ENCODE results near the gene KCNF1. TPM values are rescaled to one million over a fixed set of nuclear protein-coding genes. Genes with fewer than 3 reads are reported as not detected.

The KCNF1 gene
- total RNA-seq, 2 experiments from 2014 or later = not detected

DNA sequence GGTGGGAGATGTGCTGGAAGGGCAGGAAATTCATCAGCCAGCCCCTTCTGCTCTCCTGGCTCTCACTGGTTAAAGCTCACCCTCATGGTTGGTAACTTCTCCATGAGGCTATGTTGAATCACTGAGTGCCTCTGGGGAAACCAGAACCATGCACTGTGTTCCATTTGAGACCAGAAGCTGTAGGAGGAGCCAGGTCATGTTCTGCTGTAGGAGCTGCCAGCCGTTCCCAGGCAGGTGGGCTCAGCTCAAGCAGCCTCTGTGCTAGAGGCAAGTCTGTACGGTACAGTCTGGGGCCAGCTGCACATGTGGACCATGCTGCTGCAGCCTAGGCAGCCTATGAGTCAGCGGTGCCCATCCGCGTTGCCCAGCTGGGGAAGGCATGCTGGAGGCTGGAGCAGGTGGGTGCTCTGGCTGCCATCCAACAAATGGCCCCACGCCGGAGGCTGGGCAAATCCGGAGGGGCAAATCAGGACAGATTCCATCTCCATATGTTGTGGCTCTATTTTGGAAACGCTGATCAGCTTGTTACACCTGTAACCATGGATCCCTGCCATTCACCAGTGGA lies 22.0 kb upstream of the KCNF1 start:
- H3K27me3 Mint-ChIP-seq = peaks cover 5% of the 10 kb centered on the region
- ATAC-seq = no peak
- no peak for DNase-seq
- H3K27ac Mint-ChIP-seq = no peak overlapping the region
- TF ChIP-seq CTCF (IDR thresholded peaks at IDR 0.05) = no peak
- intact Hi-C loops (cut with micrococcal nuclease) = no loop called here
- ChIA-PET POLR2A (interaction anchor here (0.9 kb wide), 1 partner anchor 29 kb away, joined by 3 read pairs; no protein-coding TSS in a partner anchor), CTCF (interaction anchor here (0.9 to 1.6 kb wide), 2 partner anchors 10 to 54 kb away, joined by 3 to 4 read pairs; no protein-coding TSS in a partner anchor)
- H3K36me3 Mint-ChIP-seq (ENCODE audit: low read depth) = no peaks in the 10 kb centered on the region
- H3K4me1 Mint-ChIP-seq (ENCODE audit: low read depth) = no peaks in the 10 kb centered on the region
- no peaks in the 10 kb centered on the region for H3K9me3 Mint-ChIP-seq
- no peak overlapping the region for H3K4me3 Mint-ChIP-seq

DNA sequence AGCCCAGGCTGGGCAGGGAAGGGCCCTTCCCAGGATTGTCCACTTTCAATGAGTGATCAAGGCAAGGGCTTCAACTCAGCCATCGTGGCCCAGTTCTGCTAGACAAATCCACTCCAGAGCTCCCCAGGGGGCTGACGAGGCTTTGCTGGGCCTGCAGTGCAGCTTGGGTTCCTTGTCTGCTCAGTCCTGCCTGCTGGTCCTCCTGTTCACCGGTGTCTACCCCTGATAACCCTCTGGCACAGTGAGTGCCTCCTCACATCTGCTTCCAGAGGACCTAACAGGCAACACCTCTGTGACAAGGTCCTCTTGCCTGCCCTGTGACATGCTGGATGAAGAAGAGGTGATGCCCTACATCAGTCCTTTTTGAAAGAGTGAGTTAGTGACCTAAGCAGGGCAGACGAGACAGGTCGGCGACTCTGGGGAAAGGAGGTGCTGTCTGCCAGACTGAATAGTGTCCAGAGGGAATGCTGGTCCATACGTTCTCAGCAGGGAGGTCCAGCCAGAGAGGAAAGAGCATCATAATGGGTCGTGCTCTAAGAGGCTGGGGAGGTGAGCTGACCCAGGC lies 20.9 kb upstream of the KCNF1 start:
- no peak for ATAC-seq
- intact Hi-C loops (cut with micrococcal nuclease) = no loop called here
- no peak overlapping the region for H3K27ac Mint-ChIP-seq
- ChIA-PET POLR2A (interaction anchor here (0.6 to 0.9 kb wide), 2 partner anchors 27 to 28 kb away, joined by 3 read pairs; no protein-coding TSS in a partner anchor), CTCF (no interaction called here)
- no peak for TF ChIP-seq CTCF (IDR thresholded peaks at IDR 0.05)
- H3K4me1 Mint-ChIP-seq (ENCODE audit: low read depth) = no peaks in the 10 kb centered on the region
- H3K27me3 Mint-ChIP-seq = peaks cover 7% of the 10 kb centered on the region
- H3K36me3 Mint-ChIP-seq (ENCODE audit: low read depth) = no peaks in the 10 kb centered on the region
- H3K4me3 Mint-ChIP-seq = no peak overlapping the region
- no peaks in the 10 kb centered on the region for H3K9me3 Mint-ChIP-seq
- DNase-seq = no peak

DNA sequence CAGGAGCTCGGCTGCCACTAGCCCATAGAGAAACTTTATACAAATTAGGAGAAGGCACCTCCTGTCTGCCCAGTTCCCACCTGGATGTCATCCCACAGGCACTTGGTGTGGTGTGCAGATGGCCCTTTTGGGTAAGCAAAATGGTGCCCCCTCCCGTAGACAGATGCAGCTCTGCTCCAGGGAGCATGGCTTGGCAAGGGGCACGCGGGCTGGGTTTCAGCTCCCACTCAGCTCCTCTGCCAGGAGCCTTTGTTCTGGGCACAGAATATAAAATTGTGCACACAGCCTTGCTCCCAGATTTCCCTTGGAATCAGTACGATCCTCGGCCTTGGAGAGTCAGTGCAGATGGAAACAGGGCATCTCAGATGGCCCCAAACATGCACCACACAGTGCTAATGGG lies 20.3 kb upstream of the KCNF1 start:
- H3K27ac Mint-ChIP-seq = no peak overlapping the region
- no peaks in the 10 kb centered on the region for H3K9me3 Mint-ChIP-seq
- POLR2A ChIA-PET = no interaction called here
- no peak for ATAC-seq
- no peak overlapping the region for H3K4me3 Mint-ChIP-seq
- H3K27me3 Mint-ChIP-seq = peaks cover 9% of the 10 kb centered on the region
- no peaks in the 10 kb centered on the region for H3K36me3 Mint-ChIP-seq (ENCODE audit: low read depth)
- no peak for TF ChIP-seq CTCF (IDR thresholded peaks at IDR 0.05)
- CTCF ChIA-PET = no interaction called here
- no peaks in the 10 kb centered on the region for H3K4me1 Mint-ChIP-seq (ENCODE audit: low read depth)
- no peak for DNase-seq
- intact Hi-C loops (cut with micrococcal nuclease) = no loop called here

DNA sequence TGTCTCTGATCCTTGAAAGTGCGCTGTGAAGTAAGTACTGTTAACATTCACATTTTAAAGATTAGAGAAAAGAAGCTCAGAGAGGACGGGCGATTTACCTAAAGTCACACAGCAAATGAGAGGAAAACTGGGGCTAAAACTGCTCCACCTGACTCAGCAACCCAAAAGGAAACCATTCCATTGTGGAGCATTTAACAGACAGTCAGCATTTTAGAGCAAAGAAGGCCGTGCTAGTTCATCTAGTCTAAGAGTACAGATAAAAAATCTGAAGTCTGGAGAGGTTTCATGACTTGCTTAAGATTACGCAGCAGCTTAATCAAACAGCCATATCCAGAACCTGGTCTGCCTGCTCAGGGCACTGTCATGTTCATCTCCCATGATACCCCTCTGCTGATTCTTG lies 19.9 kb upstream of the KCNF1 start:
- Mint-ChIP-seq H3K36me3 (ENCODE audit: low read depth) (no peaks in the 10 kb centered on the region), H3K27ac (no peak overlapping the region), H3K4me3 (no peak overlapping the region), H3K9me3 (no peaks in the 10 kb centered on the region), H3K4me1 (ENCODE audit: low read depth) (no peaks in the 10 kb centered on the region), H3K27me3 (peaks cover 9% of the 10 kb centered on the region)
- TF ChIP-seq CTCF (IDR thresholded peaks at IDR 0.05) = no peak
- intact Hi-C loops (cut with micrococcal nuclease) = no loop called here
- ATAC-seq (no peak), DNase-seq (no peak)
- POLR2A ChIA-PET = interaction anchor here (0.6 kb wide), 1 partner anchor 9 kb away, joined by 3 read pairs; no protein-coding TSS in a partner anchor
- CTCF ChIA-PET = no interaction called here

GRCh38 chr2:10892316-10892715 lies 19.4 kb upstream of the KCNF1 start:
- DNase-seq = no peak
- TF ChIP-seq CTCF (IDR thresholded peaks at IDR 0.05) = no peak
- H3K36me3 Mint-ChIP-seq (ENCODE audit: low read depth) = no peaks in the 10 kb centered on the region
- ATAC-seq = no peak
- H3K4me3 Mint-ChIP-seq = no peak overlapping the region
- no peaks in the 10 kb centered on the region for H3K9me3 Mint-ChIP-seq
- POLR2A ChIA-PET = interaction anchor here (0.6 kb wide), 1 partner anchor 9 kb away, joined by 3 read pairs; no protein-coding TSS in a partner anchor
- H3K27ac Mint-ChIP-seq = no peak overlapping the region
- intact Hi-C loops (cut with micrococcal nuclease) = no loop called here
- H3K4me1 Mint-ChIP-seq (ENCODE audit: low read depth) = no peaks in the 10 kb centered on the region
- CTCF ChIA-PET = no interaction called here
- peaks cover 9% of the 10 kb centered on the region for H3K27me3 Mint-ChIP-seq

Measured in activated CD8-positive, alpha-beta T cell treated with anti-CD3 and anti-CD28 coated beads for 36 hours (primary cell).